Transverse colon (tissue), 4 donors: Measurements from ENCODE around the gene SMYD1. TPM values are rescaled to one million over a fixed set of nuclear protein-coding genes. Genes with fewer than 3 reads are reported as not detected.

Experiments used
- DNase-seq: peaks from one replicate; pipeline ENCODE4 v3.0.0-alpha.2; 2019
- H3K27ac ChIP-seq, 4 donors: fragments of 200-600 bp; sonication (generic); 2 replicates each; pipeline ENCODE4 v1.5.1; 2016 to 2018; ENCODE audit warnings: inconsistent platforms in 4 of 4
- H3K27me3 ChIP-seq: fragments of 200-600 bp; sonication (generic); 2 replicates; pipeline ENCODE4 v1.5.1; 2017; ENCODE audit warnings: inconsistent platforms
- H3K36me3 ChIP-seq, 4 donors: fragments of 200-600 bp; sonication (generic); 2 replicates each; pipeline ENCODE4 v1.5.1; 2017 to 2019; ENCODE audit warnings: inconsistent platforms in 4 of 4
- H3K4me1 ChIP-seq, 4 donors: fragments of 200-600 bp; sonication (generic); 2 replicates each; pipeline ENCODE4 v1.5.1; 2017 to 2020; ENCODE audit warnings: inconsistent platforms in 4 of 4
- H3K4me3 ChIP-seq, 4 donors: fragments of 200-600 bp; sonication (generic); 1 replicate in 1 of 4; 2 replicates in 3 of 4; pipeline versions ENCODE4 v1.5.1 to v1.6.1; 2017 to 2019; ENCODE audit warnings: inconsistent platforms in 4 of 4
- H3K9me3 ChIP-seq, 2 donors: fragments of 200-600 bp; sonication (generic); 2 replicates each; pipeline ENCODE4 v1.5.1; 2017 to 2019; ENCODE audit warnings: inconsistent platforms in 2 of 2
- CTCF ChIP-seq, 5 experiments: fragments of 200-600 bp in 3 of 5; fragments of 450-650 bp in 2 of 5; sonication (generic) in 3 of 5; IDR thresholded peaks; 1 replicate in 2 of 5; 2 replicates in 3 of 5; pipeline ENCODE4 v1.5.1; 2016 to 2017; ENCODE audit warnings: antibody characterized with exemption in 5 of 5, inconsistent platforms in 3 of 5, mild to moderate bottlenecking in 2 of 5, moderate library complexity in 1 of 5
- EP300 ChIP-seq: sonication (generic); formaldehyde crosslinking; IDR thresholded peaks from one replicate; pipeline ENCODE4 v1.6.1; 2017; ENCODE audit warnings: antibody characterized with exemption, low read depth
- POLR2A ChIP-seq: fragments of 450-650 bp; IDR thresholded peaks from one replicate; pipeline ENCODE4 v1.6.1; 2016; ENCODE audit warnings: antibody characterized with exemption, mild to moderate bottlenecking, moderate library complexity
- POLR2AphosphoS5 ChIP-seq, 3 donors: sonication (generic); formaldehyde crosslinking; IDR thresholded peaks; one replicate each; pipeline ENCODE4 v1.6.1; 2016; ENCODE audit warnings: antibody characterized with exemption in 3 of 3
- WGBS, 2 donors: methylation state at CpG; one replicate each; pipeline ENCODE4 v1.1.5; 2018; ENCODE audit warnings: low coverage in 1 of 2; 5-methylcytosine and 5-hydroxymethylcytosine counted together
- in situ Hi-C, 4 donors: fragments of 200-750 bp; cut with MboI; loops; one replicate each; pipeline versions ENCODE4 v1.15.0 to v1.15.1; 2017; ENCODE audit warnings: low sequenced_read_pairs in 3 of 4, low pct_ligation_motif_present in 1 of 4, low pct_unique_long_range_greater_than_20kb in 1 of 4
- intact Hi-C: fragments of 100-400 bp; cut with DNase I; formaldehyde crosslinking; loops from one replicate; pipeline ENCODE4 v1.15.1; 2023; ENCODE audit warnings: low total_unique reads
- total RNA-seq, 4 donors: library from RNA; depleted of rRNA; stranded (reverse); fragments of >200 nt; gene quantifications; one replicate each; pipeline ENCODE4 v1.1.0, GENCODE V29; 2016

SMYD1 gene
- total RNA-seq, 4 donors from 2014 or later: 1.6 to 48.6 (median 3.2) TPM

GRCh38 chr2:88117973-88118372, 50.3 kb downstream of the SMYD1 start:
- TF ChIP-seq POLR2A (no peak), CTCF (IDR thresholded peaks at IDR 0.05) (no peak), POLR2AphosphoS5 (IDR thresholded peaks at IDR 0.05) (no peak), EP300 (no peak)
- no peaks in the 10 kb centered on the region for H3K36me3 ChIP-seq
- H3K27me3 ChIP-seq: no peaks in the 10 kb centered on the region
- no peak overlapping the region for H3K27ac ChIP-seq
- H3K4me3 ChIP-seq: no peak overlapping the region
- DNase-seq: no peak
- no peaks in the 10 kb centered on the region for H3K9me3 ChIP-seq
- in situ Hi-C loops: no loop called here
- intact Hi-C loops: no loop called here
- no peaks in the 10 kb centered on the region for H3K4me1 ChIP-seq
- 86% methylated on average over 4 of the region's 4 CpGs; no CpG with 5 or more reads in 1 of the 2 donors for WGBS, 2 donors

GRCh38 chr2:88121678-88122077, 54.1 kb downstream of the SMYD1 start:
- DNase-seq: no peak
- no peak overlapping the region for H3K4me3 ChIP-seq
- intact Hi-C loops (no loop called here), in situ Hi-C loops (no loop called here)
- no peak for TF ChIP-seq EP300
- TF ChIP-seq POLR2A: no peak
- TF ChIP-seq POLR2AphosphoS5 (IDR thresholded peaks at IDR 0.05): no peak
- no peak for TF ChIP-seq CTCF (IDR thresholded peaks at IDR 0.05)
- H3K36me3 ChIP-seq: no peaks in the 10 kb centered on the region
- WGBS, 2 donors: 74 to 90% methylated on average over 3 to 4 of the region's 4 CpGs
- peak overlapping the region in 1 of 4 donors; percentile 49 for H3K27ac ChIP-seq
- no peaks in the 10 kb centered on the region for H3K27me3 ChIP-seq
- H3K4me1 ChIP-seq: no peaks in the 10 kb centered on the region
- H3K9me3 ChIP-seq: no peaks in the 10 kb centered on the region

GRCh38 chr2:88122141-88122884, 54.7 kb downstream of the SMYD1 start:
- WGBS, 2 donors: 50 to 57% methylated on average over 1 to 8 of the region's 8 CpGs
- no peak for TF ChIP-seq CTCF (IDR thresholded peaks at IDR 0.05)
- TF ChIP-seq EP300: no peak
- TF ChIP-seq POLR2AphosphoS5 (IDR thresholded peaks at IDR 0.05): no peak
- TF ChIP-seq POLR2A: no peak
- Histone ChIP-seq H3K27ac (peak overlapping the region; percentile 3 to 49 (median 32)), H3K4me1 (no peaks in the 10 kb centered on the region), H3K27me3 (no peaks in the 10 kb centered on the region), H3K4me3 (no peak overlapping the region), H3K36me3 (no peaks in the 10 kb centered on the region), H3K9me3 (no peaks in the 10 kb centered on the region)
- in situ Hi-C loops: no loop called here
- peak; percentile 50 for DNase-seq
- intact Hi-C loops: no loop called here

GRCh38 chr2:88123164-88123974, 55.7 kb downstream of the SMYD1 start:
- no peak for TF ChIP-seq POLR2AphosphoS5 (IDR thresholded peaks at IDR 0.05)
- TF ChIP-seq POLR2A: no peak
- no peak for TF ChIP-seq EP300
- TF ChIP-seq CTCF (IDR thresholded peaks at IDR 0.05): no peak
- Histone ChIP-seq H3K27ac (peak overlapping the region in 3 of 4 donors; percentile 3 to 49 (median 35)), H3K4me3 (no peak overlapping the region), H3K9me3 (no peaks in the 10 kb centered on the region), H3K4me1 (peaks cover 0 to 5% (median under 1%) of the 10 kb centered on the region in 4 donors), H3K36me3 (no peaks in the 10 kb centered on the region), H3K27me3 (no peaks in the 10 kb centered on the region)
- in situ Hi-C loops (no loop called here), intact Hi-C loops (no loop called here)
- DNase-seq: no peak
- 44 to 58% methylated on average over 2 to 5 of the region's 5 CpGs for WGBS, 2 donors
